Chondrocyte (in vitro differentiated cells): ENCODE measurements around the gene TTC9C. TPM values are rescaled to one million over a fixed set of nuclear protein-coding genes. Genes with fewer than 3 reads are reported as not detected.
A peak's percentile ranks its signal among the peaks of the same experiment; 100 is the strongest.
"Not testable (repeated sequence)": the region's sequence is repeated elsewhere in the genome, so short reads cannot be mapped to it uniquely, and the experiment has no call there.

ENCODE experiments used
- DNase-seq: peaks from one replicate; pipeline ENCODE4 v3.0.0; 2021; ENCODE audit warnings: mixed read lengths, low spot score
- H3K27ac Mint-ChIP-seq: one replicate; pipeline ENCODE4 v1.8.0; 2021; ENCODE audit warnings: mild to moderate bottlenecking, moderate library complexity, mixed read lengths; ENCODE audit not compliant: unreplicated experiment
- H3K27me3 Mint-ChIP-seq: 2 replicates; pipeline ENCODE4 v1.8.0; 2021; ENCODE audit warnings: low read depth, mixed read lengths
- H3K36me3 Mint-ChIP-seq: 2 replicates; pipeline ENCODE4 v1.8.0; 2021; ENCODE audit warnings: low read depth, mixed read lengths
- H3K4me1 Mint-ChIP-seq: 2 replicates; pipeline ENCODE4 v1.8.0; 2021; ENCODE audit warnings: low read depth, mild to moderate bottlenecking, mixed read lengths
- H3K4me3 Mint-ChIP-seq: one replicate; pipeline ENCODE4 v1.8.0; 2021; ENCODE audit warnings: mild to moderate bottlenecking, moderate library complexity, mixed read lengths; ENCODE audit not compliant: unreplicated experiment
- H3K9me3 Mint-ChIP-seq: 2 replicates; pipeline ENCODE4 v1.8.0; 2021; ENCODE audit warnings: low read depth, mixed read lengths
- CTCF ChIP-seq: fragments of 200-600 bp; sonication (generic); IDR thresholded peaks from 2 replicates; pipeline ENCODE4 v1.5.0; 2021; ENCODE audit warnings: antibody characterized with exemption, mild to moderate bottlenecking, moderate library complexity
- total RNA-seq: library from RNA; stranded (reverse); gene quantifications from 3 replicates; pipeline ENCODE4 v1.2.1, GENCODE V29; 2021

Gene TTC9C
- total RNA-seq, 1 donor from 2014 or later = 36.7 TPM

- TF ChIP-seq CTCF = no peak
- Mint-ChIP-seq H3K4me3 (peak overlapping the region; percentile 96), H3K27ac (peak overlapping the region; percentile 98), H3K36me3 (peaks cover 24% of the 10 kb centered on the region), H3K4me1 (peaks cover 53% of the 10 kb centered on the region), H3K9me3 (no peaks in the 10 kb centered on the region), H3K27me3 (no peaks in the 10 kb centered on the region)
- DNase-seq = peak; percentile 86
Measured at GRCh38 chr11:62726156-62726914, 2.0 kb upstream of the TTC9C start.

DNA sequence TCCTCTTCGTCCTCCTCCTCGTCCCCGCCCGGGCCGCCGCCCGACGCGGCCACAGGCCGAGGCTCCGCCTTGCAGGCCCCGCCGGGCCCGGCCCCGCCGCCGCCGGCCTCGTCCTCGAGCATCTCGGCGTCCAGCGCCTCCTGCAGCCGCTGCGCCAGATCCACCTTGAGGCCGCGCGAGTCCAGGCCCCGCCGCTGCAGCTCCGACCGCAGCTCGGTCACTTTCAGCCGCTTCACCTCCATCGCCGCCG, 1.4 kb upstream of the TTC9C start:
- Mint-ChIP-seq H3K4me3 (peak overlapping the region; percentile 96), H3K4me1 (peaks cover 53% of the 10 kb centered on the region), H3K27me3 (no peaks in the 10 kb centered on the region), H3K36me3 (peaks cover 20% of the 10 kb centered on the region), H3K27ac (peak overlapping the region; percentile 98), H3K9me3 (no peaks in the 10 kb centered on the region)
- TF ChIP-seq CTCF = no peak
- DNase-seq = peak; percentile 97

DNA sequence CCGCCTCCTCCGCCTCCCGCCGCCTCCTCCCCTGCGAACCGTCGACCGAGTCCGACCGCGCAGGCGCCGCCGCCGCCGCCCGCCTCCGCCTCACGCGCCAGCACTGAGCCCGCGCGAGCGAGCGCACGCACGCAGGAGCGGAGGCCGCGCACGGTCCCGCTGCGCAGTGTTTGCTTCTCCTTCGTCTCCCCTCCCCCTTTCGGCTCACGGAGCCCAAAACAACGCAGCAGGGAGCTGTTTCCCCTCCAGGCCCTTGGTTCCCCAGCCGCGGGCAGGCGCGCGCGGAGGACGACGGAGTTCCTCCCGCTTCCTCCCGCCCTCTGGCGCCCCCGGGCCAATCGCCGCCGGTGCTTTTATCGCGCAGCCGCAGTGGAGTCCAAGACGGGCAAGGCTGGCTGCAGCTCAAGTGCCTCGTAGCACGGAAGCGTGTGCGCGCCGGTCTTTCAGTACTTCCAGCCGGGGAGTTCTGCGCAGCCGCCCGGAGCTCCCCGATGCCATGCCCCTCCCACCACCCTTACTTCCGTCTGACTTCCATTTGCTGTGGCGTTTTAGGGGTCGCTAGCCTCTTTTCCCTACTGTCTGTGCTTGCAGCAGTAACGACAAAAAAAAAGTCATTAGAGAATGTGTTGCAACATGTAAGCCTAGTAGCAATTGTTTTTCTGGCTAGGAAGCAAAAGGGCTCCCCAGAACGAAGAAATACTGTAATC, 968 bp upstream of the TTC9C start, which contains the start of gene HNRNPUL2:
HNRNPUL2 (minus strand) TSS at position 293 of the 707 bp plus-strand sequence. CDS start 301 bp downstream, outside the sequence.
- Mint-ChIP-seq H3K9me3 (no peaks in the 10 kb centered on the region), H3K4me3 (peak within 1 kb of the TSS; percentile 96), H3K27me3 (no peaks in the 10 kb centered on the region), H3K4me1 (peaks cover 49% of the 10 kb centered on the region), H3K27ac (peak within 1 kb of the TSS; percentile 98), H3K36me3 (peaks cover 15% of the 10 kb centered on the region)
- peak; percentile 99 for DNase-seq
- TF ChIP-seq CTCF = peak; percentile 38

GRCh38 chr11:62727872-62728170, 465 bp upstream of the TTC9C start:
- Mint-ChIP-seq H3K4me3 (peak overlapping the region; percentile 96), H3K36me3 (peaks cover 10% of the 10 kb centered on the region), H3K27me3 (no peaks in the 10 kb centered on the region), H3K9me3 (no peaks in the 10 kb centered on the region), H3K4me1 (peaks cover 46% of the 10 kb centered on the region), H3K27ac (peak overlapping the region; percentile 98)
- TF ChIP-seq CTCF = no peak
- DNase-seq = no peak

GRCh38 chr11:62730076-62730475, 1.8 kb downstream of the TTC9C start:
- Mint-ChIP-seq H3K4me1 (peaks cover 34% of the 10 kb centered on the region), H3K4me3 (peak overlapping the region; percentile 96), H3K27ac (peak overlapping the region; percentile 45)
- H3K9me3 Mint-ChIP-seq, H3K36me3 Mint-ChIP-seq, DNase-seq, H3K27me3 Mint-ChIP-seq: not testable (repeated sequence)
